RCC 7860 (cell line): ENCODE data around the gene LINGO1.

Experiments used
- DNase-seq: peaks from one replicate; pipeline ENCODE4 v3.0.0-alpha.2; 2015; ENCODE audit warnings: low spot score
- FAIRE-seq: peaks from 2 replicates; lab custom pipeline; 2012; peaks lifted over from hg19 to GRCh38; lab: Jason Lieb, UNC

The LINGO1 gene, protein sequence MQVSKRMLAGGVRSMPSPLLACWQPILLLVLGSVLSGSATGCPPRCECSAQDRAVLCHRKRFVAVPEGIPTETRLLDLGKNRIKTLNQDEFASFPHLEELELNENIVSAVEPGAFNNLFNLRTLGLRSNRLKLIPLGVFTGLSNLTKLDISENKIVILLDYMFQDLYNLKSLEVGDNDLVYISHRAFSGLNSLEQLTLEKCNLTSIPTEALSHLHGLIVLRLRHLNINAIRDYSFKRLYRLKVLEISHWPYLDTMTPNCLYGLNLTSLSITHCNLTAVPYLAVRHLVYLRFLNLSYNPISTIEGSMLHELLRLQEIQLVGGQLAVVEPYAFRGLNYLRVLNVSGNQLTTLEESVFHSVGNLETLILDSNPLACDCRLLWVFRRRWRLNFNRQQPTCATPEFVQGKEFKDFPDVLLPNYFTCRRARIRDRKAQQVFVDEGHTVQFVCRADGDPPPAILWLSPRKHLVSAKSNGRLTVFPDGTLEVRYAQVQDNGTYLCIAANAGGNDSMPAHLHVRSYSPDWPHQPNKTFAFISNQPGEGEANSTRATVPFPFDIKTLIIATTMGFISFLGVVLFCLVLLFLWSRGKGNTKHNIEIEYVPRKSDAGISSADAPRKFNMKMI

DNA sequence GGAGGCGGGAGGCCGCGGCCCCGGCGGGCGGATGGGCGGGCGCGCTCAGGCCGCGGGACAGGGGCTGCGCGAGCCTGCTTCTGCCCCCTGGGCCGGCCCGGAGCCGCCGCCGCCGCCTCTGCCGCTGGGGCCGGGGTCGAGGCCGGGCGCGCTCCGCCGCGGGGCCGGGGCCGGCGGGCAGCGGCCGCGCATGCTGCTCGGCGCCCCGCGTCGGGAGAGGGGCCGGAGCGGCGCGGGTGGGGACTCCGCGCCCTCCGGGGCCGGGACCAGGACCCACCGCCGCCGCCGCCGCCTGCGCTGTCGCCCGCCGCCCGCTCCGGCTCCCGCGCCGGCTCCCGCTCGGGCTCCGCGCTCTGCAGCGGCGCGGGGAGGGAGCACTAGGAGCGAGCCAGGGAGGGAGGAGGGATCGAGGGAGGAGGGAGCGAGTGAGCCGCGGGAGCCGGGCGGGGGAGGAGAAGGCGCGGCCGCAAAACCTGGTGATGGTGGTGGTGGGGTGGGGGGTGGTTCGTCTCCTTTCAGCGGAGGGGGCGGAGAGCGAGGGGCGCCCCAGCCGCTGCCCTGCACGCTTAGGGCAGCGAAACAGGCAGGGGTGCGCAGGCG lies at the start of gene LINGO1:
Gene LINGO1, minus strand, starts transcription at position 379 of the 600 bp plus-strand sequence. CDS start 597 bp downstream, outside the sequence.
- DNase-seq: no peak
- no peak for FAIRE-seq

DNA sequence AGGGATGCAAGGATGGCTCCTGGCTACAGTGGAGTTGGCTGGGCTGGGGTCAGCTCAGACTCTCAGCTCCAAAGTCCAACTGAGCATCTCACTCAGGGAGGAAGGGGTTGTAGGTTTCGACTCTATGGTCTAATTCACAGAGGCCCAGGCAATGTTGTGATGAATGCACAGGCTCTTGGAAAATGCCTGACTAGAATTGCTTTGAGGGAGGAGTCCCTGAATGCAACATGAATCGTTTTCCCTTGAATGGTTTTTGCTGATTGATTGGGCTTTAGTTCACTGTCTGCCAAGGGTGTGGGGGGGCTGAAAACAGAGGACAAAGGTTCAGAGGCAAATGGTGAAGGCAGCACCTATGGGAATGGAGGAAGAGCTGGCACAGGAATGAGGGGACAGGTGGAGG lies 48.6 kb upstream of the LINGO1 start:
- DNase-seq (no peak), FAIRE-seq (no peak)

DNA sequence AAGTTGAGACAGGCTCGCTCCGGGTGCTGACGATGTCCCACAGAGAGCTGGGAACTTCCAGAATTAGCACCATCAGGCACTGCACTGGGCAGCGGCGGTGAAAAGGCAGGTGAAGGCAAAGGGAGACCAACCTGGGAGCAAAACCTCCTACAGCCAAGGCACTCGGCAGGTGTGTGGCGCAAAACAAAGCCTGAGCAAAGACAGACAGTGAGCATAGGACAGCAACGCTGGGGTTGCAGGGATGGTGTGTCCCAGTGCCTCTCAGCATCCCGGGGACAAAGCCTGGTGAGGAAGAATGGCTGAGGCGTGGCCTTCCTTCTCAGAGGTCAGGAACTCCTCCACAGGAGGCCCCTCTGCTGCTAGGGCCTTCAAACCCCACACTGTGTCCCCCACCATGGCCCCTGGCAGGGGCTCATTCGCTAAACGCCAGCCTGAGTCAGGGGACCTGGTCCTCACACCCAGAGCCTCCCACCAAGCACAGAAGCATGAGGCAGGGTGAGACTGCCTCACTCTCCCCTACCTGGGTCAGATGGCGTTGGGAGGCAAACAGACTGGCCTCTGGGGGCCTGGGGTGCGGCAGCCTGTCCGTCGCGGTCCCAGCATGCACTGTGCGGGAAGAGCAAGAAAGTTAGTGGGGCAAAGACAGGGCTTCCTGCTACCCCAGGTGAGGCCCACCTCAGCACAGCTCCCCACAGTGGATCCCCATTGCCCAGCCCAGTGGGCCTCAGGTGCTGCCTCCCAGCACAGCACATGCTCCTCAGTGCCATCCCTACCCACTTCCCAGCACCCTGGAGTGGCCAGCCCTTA lies 44.1 kb upstream of the LINGO1 start:
- FAIRE-seq (no peak), DNase-seq (no peak)

DNA sequence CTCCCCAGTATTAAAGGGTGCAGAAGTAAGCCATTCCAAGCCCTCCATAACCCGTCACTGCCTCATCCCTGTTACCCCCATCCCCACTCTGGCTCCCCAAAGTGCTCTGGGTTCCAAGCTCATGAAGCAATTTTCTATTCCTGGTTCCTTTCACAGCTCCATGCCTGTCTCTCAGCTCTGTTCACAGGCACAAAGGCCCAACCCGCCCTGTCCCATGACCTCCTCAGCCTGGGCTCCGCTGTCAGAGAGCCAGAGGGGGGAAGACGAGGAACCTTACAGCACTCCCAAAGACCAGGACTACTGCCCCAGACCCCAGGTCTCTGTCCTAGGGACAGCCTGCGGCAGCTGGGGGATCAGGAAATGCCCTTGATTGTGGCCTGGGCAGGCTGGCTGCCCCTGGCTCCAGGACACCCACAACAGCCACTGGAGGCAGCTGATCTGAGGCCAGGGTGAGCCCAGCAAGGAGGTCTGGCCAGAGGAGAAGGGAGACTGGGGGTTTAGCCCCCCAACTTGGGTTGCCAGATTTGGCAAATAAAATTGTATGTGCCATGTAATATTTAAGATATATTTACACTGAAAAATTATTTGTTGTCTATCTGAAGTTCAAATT lies 43.2 kb upstream of the LINGO1 start:
- no peak for FAIRE-seq

DNA sequence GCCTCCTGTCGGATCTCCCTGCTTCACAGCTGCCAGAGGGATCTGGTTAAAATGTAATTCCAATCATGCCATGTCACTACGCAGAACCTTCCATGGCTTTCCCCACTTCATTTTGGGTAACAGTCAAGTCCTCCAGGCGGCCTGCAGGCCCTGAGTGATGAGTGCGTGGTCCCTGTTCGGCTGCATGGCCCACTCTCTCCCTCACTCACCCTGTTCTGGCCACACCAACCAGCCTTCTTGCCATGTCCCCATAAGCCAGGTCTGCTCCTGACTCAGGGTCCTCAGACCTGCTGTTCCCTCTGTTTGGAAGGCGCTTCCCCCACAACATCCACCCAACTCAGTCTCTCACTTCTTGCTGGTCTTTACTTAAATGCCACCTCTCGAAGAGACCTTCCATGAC lies 41.6 kb upstream of the LINGO1 start:
- DNase-seq: no peak
- FAIRE-seq: no peak

More for the DNA sequence above, 43.2 kb upstream of the LINGO1 start:
- DNase-seq: no peak

DNA sequence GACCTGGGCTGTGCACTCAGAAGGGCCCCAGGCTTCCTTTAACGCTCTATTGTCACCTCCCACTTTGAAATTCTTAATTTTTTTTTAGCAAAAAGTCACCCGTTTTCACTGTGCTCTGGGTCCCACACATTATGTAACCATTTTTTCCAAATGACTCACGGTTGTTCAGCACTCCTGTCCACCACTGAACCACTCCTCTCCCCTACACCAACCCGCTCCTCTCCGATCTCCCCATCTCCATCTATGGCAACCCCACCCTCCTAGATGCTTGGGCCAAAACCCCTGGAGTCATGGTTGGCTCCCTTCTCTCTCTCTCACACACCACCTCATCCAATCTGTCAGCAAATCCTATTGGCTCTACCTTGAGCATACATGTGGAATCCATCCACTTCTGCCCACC lies 41.2 kb upstream of the LINGO1 start:
- DNase-seq: no peak
- no peak for FAIRE-seq

DNA sequence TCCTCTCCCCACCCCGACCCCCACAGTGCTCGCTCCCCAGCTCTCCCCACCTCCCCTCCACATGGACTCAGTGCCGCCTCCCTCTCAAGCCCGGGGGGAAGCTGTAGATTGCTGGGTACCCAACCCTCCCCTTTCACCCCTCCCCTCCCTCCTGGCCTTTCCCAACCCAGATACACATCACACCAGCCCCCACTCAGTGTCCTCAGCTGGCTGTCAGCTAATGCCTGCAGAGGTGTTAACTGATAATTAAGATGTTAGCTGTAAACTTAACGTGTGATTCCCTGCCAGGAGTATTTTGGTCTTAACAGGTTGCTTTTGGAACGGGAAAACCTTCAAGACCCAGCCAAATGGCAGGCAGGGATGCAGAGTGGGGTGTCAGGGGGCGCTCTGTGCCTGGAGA lies 39.4 kb upstream of the LINGO1 start:
- FAIRE-seq (no peak), DNase-seq (no peak)

DNA sequence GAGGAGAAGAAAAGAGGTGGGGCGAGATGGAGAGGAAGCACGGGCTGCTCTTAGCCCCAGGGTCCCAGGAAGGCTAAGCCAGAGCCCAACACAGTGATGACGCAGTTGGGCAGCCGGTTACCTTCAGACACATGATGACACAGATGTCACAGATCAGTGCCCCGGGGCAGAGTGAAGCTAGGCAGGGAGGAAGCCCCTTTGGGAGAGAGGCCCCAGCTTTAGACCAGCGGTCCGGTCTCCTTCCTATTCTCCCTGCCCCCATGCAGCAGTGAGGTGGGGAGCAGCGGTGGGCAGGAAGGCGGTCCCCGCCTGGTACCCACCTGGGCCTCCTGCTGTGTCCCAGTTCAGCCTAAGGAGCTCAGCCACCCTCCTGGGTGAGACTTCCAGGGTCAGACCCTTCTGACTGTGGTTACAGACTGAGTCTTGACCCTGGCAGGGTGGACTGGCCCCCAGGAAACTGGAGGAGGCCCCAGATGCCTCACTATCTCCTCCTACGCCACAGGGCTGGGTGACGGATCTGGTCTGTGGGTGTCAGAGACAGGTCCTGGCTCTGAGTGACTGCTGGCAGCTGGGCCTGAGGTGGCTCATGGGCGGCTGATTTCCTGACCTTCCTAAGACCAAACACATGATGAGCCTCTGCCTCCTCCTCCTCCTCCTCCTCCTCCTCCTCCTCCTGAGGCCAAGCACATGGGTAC lies 38.8 kb upstream of the LINGO1 start:
- DNase-seq (no peak), FAIRE-seq (no peak)

DNA sequence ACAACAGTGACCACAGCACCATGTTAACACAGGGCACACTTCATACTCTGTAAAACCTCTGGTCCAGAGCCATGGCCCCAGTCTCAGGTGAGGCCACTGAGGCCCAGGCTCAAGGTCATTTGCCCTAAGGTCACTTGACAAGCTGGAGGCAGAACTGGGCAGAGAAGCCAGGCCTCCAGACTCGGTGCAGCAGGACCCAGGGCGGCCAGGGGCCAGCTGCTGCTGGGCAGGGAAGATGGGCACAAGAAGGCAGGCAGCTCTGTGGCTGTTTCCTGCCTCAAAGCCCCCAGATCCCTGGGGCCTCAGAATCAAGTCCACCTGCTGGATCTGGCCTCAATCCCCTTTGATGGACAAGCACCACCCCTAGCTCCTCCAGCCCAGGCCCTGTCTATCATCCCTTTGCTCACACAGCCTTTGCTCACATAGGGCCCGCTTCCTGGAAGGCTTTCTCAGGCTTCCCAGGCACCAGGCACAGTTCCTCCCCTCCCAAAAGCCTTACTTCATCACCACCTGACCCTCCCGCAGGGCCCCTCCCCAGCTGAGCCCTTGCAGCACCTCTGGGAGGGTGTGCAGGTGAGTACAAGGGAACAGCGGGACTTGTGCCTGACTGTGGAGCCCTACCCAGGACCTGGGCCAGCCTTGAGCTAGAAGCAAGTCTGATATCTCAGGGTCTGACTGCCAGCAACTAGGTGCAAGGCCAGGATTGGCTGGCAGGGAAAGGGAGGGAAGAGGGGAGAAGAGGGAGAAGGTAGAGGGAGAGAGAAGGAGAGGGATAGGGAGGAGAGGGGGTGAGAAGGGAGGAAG lies 38.0 kb upstream of the LINGO1 start:
- FAIRE-seq (no peak), DNase-seq (no peak)

DNA sequence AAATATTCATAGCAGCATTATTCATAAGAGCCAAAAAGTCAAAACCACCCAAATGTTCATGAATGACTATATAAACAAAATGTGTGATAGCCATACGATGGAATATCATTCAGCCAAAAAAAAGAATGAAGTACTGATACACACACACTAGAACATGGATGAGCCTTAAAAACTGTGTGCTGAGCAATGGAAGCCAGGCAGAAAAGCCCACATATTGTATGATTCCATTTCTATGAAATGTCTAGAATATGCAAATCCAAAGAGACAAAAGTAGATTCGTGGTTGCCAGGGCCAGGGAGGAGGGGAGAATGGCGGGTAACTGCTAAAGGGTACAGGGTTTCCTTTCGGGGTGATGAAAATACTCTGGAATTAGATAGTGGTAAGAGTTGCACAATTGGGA lies 37.2 kb upstream of the LINGO1 start:
- FAIRE-seq (no peak), DNase-seq (no peak)

DNA sequence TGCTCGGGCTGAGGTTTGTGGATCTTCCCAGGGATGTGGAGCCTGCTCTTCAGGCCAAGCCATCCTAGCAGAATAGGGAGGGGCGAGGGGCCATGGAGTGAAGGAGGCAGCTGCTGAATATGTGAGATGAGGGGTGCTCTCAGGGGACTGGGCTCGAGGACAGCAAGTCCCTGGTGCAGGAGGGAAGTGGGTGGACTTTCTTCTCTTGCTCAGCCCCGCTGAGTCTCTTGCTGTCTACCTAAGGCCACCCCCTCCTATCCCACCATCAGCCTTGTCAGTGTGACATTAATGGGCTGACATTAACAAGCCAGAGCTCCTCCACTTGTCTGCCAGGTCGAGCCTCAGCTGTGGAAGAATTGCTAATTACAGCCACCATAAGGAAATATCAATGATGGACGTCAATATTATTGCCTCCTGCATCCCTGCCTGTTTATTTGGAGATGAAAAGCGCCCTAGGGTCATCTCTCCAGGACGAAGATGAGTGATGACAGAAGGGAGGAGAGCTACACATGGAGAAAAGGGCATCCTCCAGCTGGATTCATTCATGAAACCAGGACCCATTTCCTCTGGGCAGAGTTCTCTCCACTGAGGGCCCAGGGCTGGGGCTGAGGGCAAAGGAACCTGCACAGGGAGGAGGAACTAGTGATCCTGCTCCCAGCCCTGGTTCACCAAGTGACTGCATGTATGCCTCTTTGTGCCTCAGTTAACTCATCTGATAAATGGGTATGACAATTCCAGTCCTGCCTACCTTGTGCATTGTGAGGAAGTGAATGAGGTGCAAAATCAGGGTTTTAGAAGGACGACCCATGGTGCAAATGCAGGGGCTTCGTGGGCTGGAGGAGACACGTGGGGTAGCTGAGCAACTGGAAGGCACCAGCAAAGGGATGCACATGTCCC lies 34.9 kb upstream of the LINGO1 start:
- DNase-seq: no peak
- no peak for FAIRE-seq

DNA sequence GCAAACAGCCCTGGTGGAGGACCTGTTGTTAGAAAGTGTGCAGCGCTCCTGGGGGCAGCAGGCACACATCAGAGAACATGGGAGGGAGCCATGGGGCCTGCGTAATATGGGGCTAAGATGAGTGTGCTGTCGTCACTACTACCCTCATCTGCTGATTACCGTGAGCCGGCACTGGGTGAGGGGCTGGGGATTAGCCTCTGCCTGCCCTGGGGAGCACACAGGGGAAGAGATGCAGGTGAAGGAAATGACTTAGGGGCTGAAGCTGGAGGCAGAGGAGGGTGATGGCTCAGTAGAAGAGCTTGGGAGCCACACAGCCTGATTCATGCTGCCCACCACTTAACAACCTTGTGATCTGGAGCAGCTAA lies 33.6 kb upstream of the LINGO1 start:
- no peak for FAIRE-seq
- no peak for DNase-seq

DNA sequence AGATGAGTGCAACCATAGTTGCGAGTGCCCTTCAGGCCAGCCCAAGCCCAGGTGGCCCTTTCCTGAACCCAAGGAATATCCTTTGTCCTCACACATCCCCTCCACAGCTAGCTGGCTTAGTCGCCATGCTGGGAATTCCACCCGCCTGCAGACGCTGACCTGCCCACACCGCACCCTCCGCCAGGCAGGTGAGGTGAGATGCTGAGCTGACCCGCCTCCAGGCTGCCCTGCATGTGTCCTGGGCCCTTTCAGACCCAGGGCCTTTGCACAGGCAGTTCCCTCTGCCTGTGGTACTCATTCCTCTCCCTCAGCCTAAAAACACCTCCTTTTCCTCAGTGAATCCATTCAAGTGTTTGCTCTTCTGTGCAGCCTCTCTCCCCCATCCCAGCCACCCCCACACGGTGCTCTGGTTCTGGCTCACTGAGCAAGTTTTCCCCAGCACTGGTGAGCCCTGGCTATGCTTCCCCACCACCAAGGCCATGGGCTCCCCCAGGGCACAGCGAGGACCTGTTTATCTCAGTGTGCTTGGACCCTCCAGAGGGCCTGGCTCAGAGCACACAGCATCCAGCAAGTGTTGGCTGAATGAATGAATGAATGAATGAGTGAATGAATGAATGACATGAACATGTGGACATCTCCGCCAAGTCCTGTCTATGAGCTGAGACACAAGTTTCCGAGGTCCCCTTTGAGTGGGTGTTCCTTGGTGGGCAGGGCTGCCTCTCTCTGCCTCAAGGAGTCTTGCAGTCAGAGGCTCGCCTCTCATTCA lies 33.0 kb upstream of the LINGO1 start:
- no peak for DNase-seq
- FAIRE-seq: no peak

DNA sequence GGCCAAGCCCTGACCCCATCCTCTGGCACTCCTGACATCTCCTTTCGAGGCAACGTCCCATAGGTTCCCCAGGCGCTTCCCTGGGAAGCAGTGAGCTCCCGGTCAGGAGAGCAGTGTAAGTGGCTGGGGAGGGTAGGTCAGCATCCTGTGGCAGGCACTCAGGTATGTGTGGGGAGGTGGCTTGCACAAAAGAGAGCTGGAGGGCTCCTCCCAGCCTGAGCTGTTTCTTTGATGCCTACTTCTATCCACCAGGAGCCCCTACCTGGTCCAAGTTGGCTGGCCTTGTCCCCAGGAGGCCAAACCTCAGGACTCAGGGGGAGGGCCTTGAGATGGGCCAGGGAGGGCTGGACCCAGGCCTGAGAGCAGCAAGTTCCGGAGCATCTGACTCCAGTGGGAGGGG lies 31.7 kb upstream of the LINGO1 start:
- DNase-seq (no peak), FAIRE-seq (no peak)

DNA sequence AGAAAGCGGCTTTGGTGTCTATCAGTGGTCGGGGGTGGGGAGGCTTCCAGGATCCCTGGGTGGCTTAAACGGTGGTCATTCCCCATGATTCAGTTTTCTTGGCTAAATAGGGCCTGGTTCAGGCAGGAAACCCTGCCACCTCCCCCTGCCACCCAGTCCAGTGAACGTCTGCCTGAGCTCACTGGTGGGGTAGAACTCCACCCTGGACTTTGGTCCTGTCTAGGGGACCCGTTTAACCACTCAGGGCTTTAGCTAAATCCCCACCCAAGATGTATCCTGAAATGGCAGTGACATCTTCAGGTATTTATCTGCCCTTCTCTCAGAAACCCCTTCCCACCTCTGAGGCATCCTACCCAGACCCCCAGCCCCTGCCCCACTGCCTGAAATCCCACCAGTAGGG lies 30.5 kb upstream of the LINGO1 start:
- FAIRE-seq: no peak

DNA sequence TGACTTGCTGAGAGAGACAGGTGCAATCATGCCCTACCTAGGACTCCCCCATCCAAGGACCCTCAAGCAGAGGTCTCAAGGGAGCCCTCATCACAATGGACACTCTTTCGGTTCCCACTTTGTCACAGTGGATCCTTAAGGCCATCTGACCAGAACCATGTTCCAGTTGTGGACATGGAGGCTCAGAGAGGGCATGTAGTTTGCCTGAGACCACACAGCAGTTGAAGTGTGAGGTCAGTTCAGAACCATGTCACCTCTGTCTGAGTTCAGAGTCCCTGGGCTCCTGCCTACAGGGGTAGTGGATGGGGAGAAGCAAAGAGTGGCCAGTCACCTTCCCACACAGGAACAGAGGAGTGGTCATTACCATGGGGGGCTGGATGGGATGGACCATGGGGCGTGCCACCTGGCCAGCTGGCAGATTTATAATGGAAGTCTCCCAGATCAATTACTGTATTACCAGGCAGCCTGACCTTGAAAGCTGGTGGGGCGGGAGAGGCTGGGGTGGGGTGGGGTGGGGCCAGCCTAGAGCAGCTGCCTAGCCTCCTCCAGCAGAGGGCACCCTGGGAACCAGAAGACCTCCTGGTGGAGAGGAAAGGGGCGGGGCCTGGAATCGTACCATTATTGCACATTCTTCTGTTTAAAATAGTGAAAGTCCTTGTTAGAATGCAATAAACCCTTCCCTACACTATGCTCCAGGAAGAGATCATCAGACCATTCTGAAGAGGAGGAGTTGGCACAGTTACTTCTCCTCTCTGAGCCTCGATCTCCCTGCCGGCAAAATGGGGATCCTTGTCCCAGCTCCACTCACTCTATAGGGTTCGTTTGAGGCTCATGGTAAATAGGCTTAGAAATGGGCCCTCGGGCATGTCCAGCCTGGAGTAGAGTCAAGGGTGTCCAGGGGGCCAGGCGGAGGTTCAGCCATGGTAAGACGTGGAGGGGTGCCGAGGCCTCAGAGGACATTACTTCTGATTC lies 26.9 kb upstream of the LINGO1 start:
- DNase-seq: peak; percentile 19
- FAIRE-seq: no peak

More for the DNA sequence above, 30.5 kb upstream of the LINGO1 start:
- DNase-seq: no peak

DNA sequence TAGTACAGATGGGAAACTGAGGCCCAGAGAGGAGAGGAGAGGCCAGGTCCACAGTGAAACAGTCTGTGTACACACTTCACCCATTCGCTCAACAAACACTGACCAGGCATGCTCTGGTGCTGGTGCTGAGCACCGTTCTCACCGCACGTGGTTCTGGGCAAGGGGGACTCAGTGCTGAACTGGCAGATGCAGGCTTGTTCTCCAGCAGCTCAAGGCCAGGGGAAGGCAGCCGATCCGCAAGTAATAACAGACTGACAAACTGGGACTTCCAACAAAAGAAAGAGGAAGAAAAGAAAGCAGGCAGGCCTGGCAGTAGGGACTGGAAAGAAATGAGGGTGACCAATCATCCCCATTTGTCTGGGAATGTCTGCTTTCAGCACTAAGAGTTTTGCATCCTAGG lies 25.6 kb upstream of the LINGO1 start:
- DNase-seq (no peak), FAIRE-seq (no peak)
